ENCODE data around the gene CSMD2. TPM values are rescaled to one million over a fixed set of nuclear protein-coding genes. Genes with fewer than 3 reads are reported as not detected.
"Not testable (repeated sequence)": the region's sequence is repeated elsewhere in the genome, so short reads cannot be mapped to it uniquely, and the experiment has no call there.

Gene CSMD2
- polyA plus RNA-seq, 4 donors, result under 0.01 to 0.54 (median 0.09) TPM

GRCh38 chr1:34113362-34113761 is 51.7 kb downstream of the CSMD2 start:
- 41 to 57% (median 46%) methylated on average over 2 of the region's 2 CpGs for WGBS, 3 donors
- DNase-seq, result no peak
- Histone ChIP-seq H3K36me3 (ENCODE audit: control insufficient read depth in 3 of 3, insufficient read depth in 2 of 3, low read depth in 1 of 3, low read length in 3 of 3) (no peaks in the 10 kb centered on the region), H3K4me1 (ENCODE audit: control insufficient read depth in 3 of 3, insufficient read depth in 2 of 3, low read depth in 1 of 3, low read length in 2 of 3) (no peaks in the 10 kb centered on the region), H3K9me3 (ENCODE audit: control insufficient read depth in 2 of 2, insufficient read depth in 1 of 2, low read depth in 1 of 2, low read length in 1 of 2) (peaks cover 0 to 4% of the 10 kb centered on the region in 2 donors), H3K4me3 (ENCODE audit: low read depth in 1 of 3, low read length in 3 of 3) (no peak overlapping the region), H3K27ac (ENCODE audit: low read depth in 1 of 3, low read length in 2 of 3) (no peak overlapping the region), H3K27me3 (ENCODE audit: control insufficient read depth in 3 of 3, insufficient read depth in 3 of 3, low read length in 3 of 3) (no peaks in the 10 kb centered on the region)
- no peak for FAIRE-seq

GRCh38 chr1:34108711-34109110 is 56.3 kb downstream of the CSMD2 start:
- Histone ChIP-seq H3K27me3 (ENCODE audit: control insufficient read depth in 3 of 3, insufficient read depth in 3 of 3, low read length in 3 of 3) (peaks cover 0 to 2% (median 0%) of the 10 kb centered on the region in 3 donors), H3K4me1 (ENCODE audit: control insufficient read depth in 3 of 3, insufficient read depth in 2 of 3, low read depth in 1 of 3, low read length in 2 of 3) (no peaks in the 10 kb centered on the region), H3K9me3 (ENCODE audit: control insufficient read depth in 2 of 2, insufficient read depth in 1 of 2, low read depth in 1 of 2, low read length in 1 of 2) (no peaks in the 10 kb centered on the region), H3K27ac (ENCODE audit: low read depth in 1 of 3, low read length in 2 of 3) (no peak overlapping the region), H3K4me3 (ENCODE audit: low read depth in 1 of 3, low read length in 3 of 3) (no peak overlapping the region), H3K36me3 (ENCODE audit: control insufficient read depth in 3 of 3, insufficient read depth in 2 of 3, low read depth in 1 of 3, low read length in 3 of 3) (no peaks in the 10 kb centered on the region)
- no peak for FAIRE-seq
- no peak for DNase-seq
- 87 to 90% (median 88%) methylated on average over 3 of the region's 3 CpGs for WGBS, 3 donors

GRCh38 chr1:34108269-34108668 is 56.8 kb downstream of the CSMD2 start:
- FAIRE-seq, result no peak
- DNase-seq, result no peak
- no peaks in the 10 kb centered on the region for H3K9me3 ChIP-seq (ENCODE audit: control insufficient read depth in 2 of 2, insufficient read depth in 1 of 2, low read depth in 1 of 2, low read length in 1 of 2)
- H3K27ac ChIP-seq (ENCODE audit: low read depth in 1 of 3, low read length in 2 of 3), result no peak overlapping the region
- H3K27me3 ChIP-seq (ENCODE audit: control insufficient read depth in 3 of 3, insufficient read depth in 3 of 3, low read length in 3 of 3), result peaks cover 0 to 2% (median 0%) of the 10 kb centered on the region in 3 donors
- no peaks in the 10 kb centered on the region for H3K4me1 ChIP-seq (ENCODE audit: control insufficient read depth in 3 of 3, insufficient read depth in 2 of 3, low read depth in 1 of 3, low read length in 2 of 3)
- 80 to 91% (median 88%) methylated on average over 2 of the region's 2 CpGs for WGBS, 3 donors
- H3K36me3 ChIP-seq (ENCODE audit: control insufficient read depth in 3 of 3, insufficient read depth in 2 of 3, low read depth in 1 of 3, low read length in 3 of 3), result no peaks in the 10 kb centered on the region
- H3K4me3 ChIP-seq (ENCODE audit: low read depth in 1 of 3, low read length in 3 of 3), result no peak overlapping the region

DNA sequence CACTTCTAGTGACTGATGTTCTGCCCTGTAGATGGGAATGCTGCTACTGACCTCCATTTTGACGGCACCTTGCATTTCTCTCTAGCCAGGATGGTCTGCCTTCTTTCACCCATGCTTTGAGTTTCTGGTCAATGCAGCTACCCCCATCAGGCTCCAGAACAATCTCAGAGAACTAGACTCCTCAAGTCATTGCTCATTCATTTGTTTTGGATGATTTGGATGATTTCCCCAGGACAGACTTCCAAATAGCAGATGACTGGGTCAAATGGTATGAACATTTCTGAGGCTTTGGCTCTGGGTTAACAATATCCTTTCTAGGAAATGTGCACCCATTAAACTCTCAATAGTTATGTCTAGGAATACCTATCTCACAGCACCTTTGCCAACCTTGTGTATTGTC is 63.9 kb downstream of the CSMD2 start:
- 92 to 96% (median 96%) methylated on average over 1 of the region's 1 CpG for WGBS, 3 donors

GRCh38 chr1:34100332-34100731 is 64.7 kb downstream of the CSMD2 start:
- Histone ChIP-seq H3K27me3 (ENCODE audit: control insufficient read depth in 3 of 3, insufficient read depth in 3 of 3, low read length in 3 of 3) (peaks cover 0 to 2% (median 0%) of the 10 kb centered on the region in 3 donors), H3K27ac (ENCODE audit: low read depth in 1 of 3, low read length in 2 of 3) (no peak overlapping the region), H3K4me3 (ENCODE audit: low read depth in 1 of 3, low read length in 3 of 3) (no peak overlapping the region), H3K4me1 (ENCODE audit: control insufficient read depth in 3 of 3, insufficient read depth in 2 of 3, low read depth in 1 of 3, low read length in 2 of 3) (no peaks in the 10 kb centered on the region), H3K36me3 (ENCODE audit: control insufficient read depth in 3 of 3, insufficient read depth in 2 of 3, low read depth in 1 of 3, low read length in 3 of 3) (no peaks in the 10 kb centered on the region), H3K9me3 (ENCODE audit: control insufficient read depth in 2 of 2, insufficient read depth in 1 of 2, low read depth in 1 of 2, low read length in 1 of 2) (no peaks in the 10 kb centered on the region)
- 70 to 75% (median 73%) methylated on average over 5 of the region's 5 CpGs for WGBS, 3 donors
- no peak for FAIRE-seq
- DNase-seq, result no peak

More for the DNA sequence above, 63.9 kb downstream of the CSMD2 start:
- DNase-seq (no peak), FAIRE-seq (no peak)
- Histone ChIP-seq H3K36me3 (ENCODE audit: control insufficient read depth in 3 of 3, insufficient read depth in 2 of 3, low read depth in 1 of 3, low read length in 3 of 3) (no peaks in the 10 kb centered on the region), H3K4me1 (ENCODE audit: control insufficient read depth in 3 of 3, insufficient read depth in 2 of 3, low read depth in 1 of 3, low read length in 2 of 3) (no peaks in the 10 kb centered on the region), H3K27me3 (ENCODE audit: control insufficient read depth in 3 of 3, insufficient read depth in 3 of 3, low read length in 3 of 3) (peaks cover 0 to 2% (median 0%) of the 10 kb centered on the region in 3 donors), H3K4me3 (ENCODE audit: low read depth in 1 of 3, low read length in 3 of 3) (no peak overlapping the region), H3K27ac (ENCODE audit: low read depth in 1 of 3, low read length in 2 of 3) (no peak overlapping the region), H3K9me3 (ENCODE audit: control insufficient read depth in 2 of 2, insufficient read depth in 1 of 2, low read depth in 1 of 2, low read length in 1 of 2) (no peaks in the 10 kb centered on the region)

DNA sequence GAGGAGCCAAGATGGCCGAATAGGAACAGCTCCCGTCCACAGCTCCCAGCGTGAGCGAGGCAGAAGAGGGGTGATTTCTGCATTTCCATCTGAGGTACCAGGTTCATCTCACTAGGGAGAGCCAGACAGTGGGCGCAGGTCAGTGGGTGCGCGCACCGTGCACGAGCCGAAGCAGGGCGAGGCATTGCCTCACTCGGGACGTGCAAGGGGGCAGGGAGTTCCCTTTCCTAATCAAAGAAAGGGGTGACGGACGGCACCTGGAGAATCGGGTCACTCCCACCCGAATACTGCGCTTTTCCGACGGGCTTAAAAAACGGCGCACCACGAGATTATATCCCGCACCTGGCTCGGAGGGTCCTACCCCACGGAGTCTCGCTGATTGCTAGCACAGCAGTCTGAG is 72.6 kb downstream of the CSMD2 start:
- not testable (repeated sequence) for H3K4me1 ChIP-seq (ENCODE audit: control insufficient read depth in 3 of 3, insufficient read depth in 2 of 3, low read depth in 1 of 3, low read length in 2 of 3); FAIRE-seq; H3K27ac ChIP-seq (ENCODE audit: low read depth in 1 of 3, low read length in 2 of 3); H3K9me3 ChIP-seq (ENCODE audit: control insufficient read depth in 2 of 2, insufficient read depth in 1 of 2, low read depth in 1 of 2, low read length in 1 of 2); H3K27me3 ChIP-seq (ENCODE audit: control insufficient read depth in 3 of 3, insufficient read depth in 3 of 3, low read length in 3 of 3); H3K36me3 ChIP-seq (ENCODE audit: control insufficient read depth in 3 of 3, insufficient read depth in 2 of 3, low read depth in 1 of 3, low read length in 3 of 3); DNase-seq; H3K4me3 ChIP-seq (ENCODE audit: low read depth in 1 of 3, low read length in 3 of 3)
- WGBS, 3 donors, result 91 to 96% (median 92%) methylated on average over 13 to 18 of the region's 27 CpGs

GRCh38 chr1:34089731-34090130 is 75.3 kb downstream of the CSMD2 start:
- DNase-seq (no peak), FAIRE-seq (no peak)
- H3K4me1 ChIP-seq (ENCODE audit: control insufficient read depth in 3 of 3, insufficient read depth in 2 of 3, low read depth in 1 of 3, low read length in 2 of 3), result no peaks in the 10 kb centered on the region
- H3K4me3 ChIP-seq (ENCODE audit: low read depth in 1 of 3, low read length in 3 of 3), result no peak overlapping the region
- no peaks in the 10 kb centered on the region for H3K27me3 ChIP-seq (ENCODE audit: control insufficient read depth in 3 of 3, insufficient read depth in 3 of 3, low read length in 3 of 3)
- H3K36me3 ChIP-seq (ENCODE audit: control insufficient read depth in 3 of 3, insufficient read depth in 2 of 3, low read depth in 1 of 3, low read length in 3 of 3), result no peaks in the 10 kb centered on the region
- H3K27ac ChIP-seq (ENCODE audit: low read depth in 1 of 3, low read length in 2 of 3), result no peak overlapping the region
- WGBS, 3 donors, result 78 to 80% (median 79%) methylated on average over 6 of the region's 6 CpGs
- H3K9me3 ChIP-seq (ENCODE audit: control insufficient read depth in 2 of 2, insufficient read depth in 1 of 2, low read depth in 1 of 2, low read length in 1 of 2), result no peaks in the 10 kb centered on the region

DNA sequence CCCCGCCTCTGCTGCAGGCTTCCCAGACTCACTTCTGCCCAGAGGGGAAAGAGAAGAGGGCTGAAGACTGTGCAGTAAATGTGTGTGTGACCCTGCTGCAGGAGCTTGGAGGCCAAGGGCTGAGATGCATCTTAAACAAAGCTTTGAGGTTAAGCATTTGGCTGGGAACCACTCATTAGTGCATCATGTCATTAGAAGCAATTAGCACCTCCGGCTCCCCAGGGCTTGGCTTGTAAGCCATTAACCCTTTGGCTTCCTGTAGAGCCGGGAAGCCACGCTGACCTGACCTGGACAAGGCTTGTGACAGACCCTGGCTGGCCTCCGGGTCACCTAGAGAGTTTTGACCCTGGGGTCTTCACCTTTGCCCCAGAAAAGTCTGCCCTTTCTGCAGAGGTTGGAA is 77.0 kb downstream of the CSMD2 start:
- Histone ChIP-seq H3K27me3 (ENCODE audit: control insufficient read depth in 3 of 3, insufficient read depth in 3 of 3, low read length in 3 of 3) (no peaks in the 10 kb centered on the region), H3K9me3 (ENCODE audit: control insufficient read depth in 2 of 2, insufficient read depth in 1 of 2, low read depth in 1 of 2, low read length in 1 of 2) (peaks cover 0 to 3% of the 10 kb centered on the region in 2 donors), H3K27ac (ENCODE audit: low read depth in 1 of 3, low read length in 2 of 3) (no peak overlapping the region), H3K36me3 (ENCODE audit: control insufficient read depth in 3 of 3, insufficient read depth in 2 of 3, low read depth in 1 of 3, low read length in 3 of 3) (no peaks in the 10 kb centered on the region), H3K4me1 (ENCODE audit: control insufficient read depth in 3 of 3, insufficient read depth in 2 of 3, low read depth in 1 of 3, low read length in 2 of 3) (no peaks in the 10 kb centered on the region), H3K4me3 (ENCODE audit: low read depth in 1 of 3, low read length in 3 of 3) (no peak overlapping the region)
- DNase-seq (no peak), FAIRE-seq (no peak)
- WGBS, 3 donors, result 31 to 41% (median 31%) methylated on average over 5 of the region's 5 CpGs

- 57 to 73% (median 68%) methylated on average over 1 of the region's 1 CpG for WGBS, 3 donors
- no peak for DNase-seq
- no peak for FAIRE-seq
- no peak overlapping the region for H3K27ac ChIP-seq (ENCODE audit: low read depth in 1 of 3, low read length in 2 of 3)
- no peaks in the 10 kb centered on the region for H3K4me1 ChIP-seq (ENCODE audit: control insufficient read depth in 3 of 3, insufficient read depth in 2 of 3, low read depth in 1 of 3, low read length in 2 of 3)
- H3K9me3 ChIP-seq (ENCODE audit: control insufficient read depth in 2 of 2, insufficient read depth in 1 of 2, low read depth in 1 of 2, low read length in 1 of 2), result peaks cover 0 to 3% of the 10 kb centered on the region in 2 donors
- no peak overlapping the region for H3K4me3 ChIP-seq (ENCODE audit: low read depth in 1 of 3, low read length in 3 of 3)
- H3K36me3 ChIP-seq (ENCODE audit: control insufficient read depth in 3 of 3, insufficient read depth in 2 of 3, low read depth in 1 of 3, low read length in 3 of 3), result no peaks in the 10 kb centered on the region
- no peaks in the 10 kb centered on the region for H3K27me3 ChIP-seq (ENCODE audit: control insufficient read depth in 3 of 3, insufficient read depth in 3 of 3, low read length in 3 of 3)
These were observed 78.5 kb downstream of the CSMD2 start for GRCh38 chr1:34086561-34086960.
